DMS79 (cell line): Measurements from ENCODE around the gene NPAS3.

Source experiments
- DNase-seq: peaks from one replicate; lab custom pipeline; 2025; lab: John Stamatoyannopoulos, UW

The NPAS3 gene

GRCh38 chr14:33642691-33643244 is 704.1 kb downstream of the NPAS3 start:
- DNase-seq: no peak

GRCh38 chr14:33643426-33644181 is 704.9 kb downstream of the NPAS3 start:
- no peak for DNase-seq

GRCh38 chr14:33646692-33647260 is 708.1 kb downstream of the NPAS3 start:
- no peak for DNase-seq

GRCh38 chr14:33647385-33647786 is 708.7 kb downstream of the NPAS3 start:
- DNase-seq: no peak

GRCh38 chr14:33650430-33650829 is 711.8 kb downstream of the NPAS3 start:
- no peak for DNase-seq

- DNase-seq: no peak
Observed at GRCh38 chr14:33652566-33653307, 714.1 kb downstream of the NPAS3 start.

- no peak for DNase-seq
Observed at GRCh38 chr14:33653308-33653695, 714.6 kb downstream of the NPAS3 start.

GRCh38 chr14:33655421-33655820 is 716.7 kb downstream of the NPAS3 start:
- no peak for DNase-seq

GRCh38 chr14:33657476-33657875 is 718.8 kb downstream of the NPAS3 start:
- no peak for DNase-seq

GRCh38 chr14:33660248-33660647 is 721.6 kb downstream of the NPAS3 start:
- no peak for DNase-seq

- no peak for DNase-seq
Observed at GRCh38 chr14:33661101-33661500, 722.4 kb downstream of the NPAS3 start.

- DNase-seq: no peak
Observed at GRCh38 chr14:33668066-33668465, 729.4 kb downstream of the NPAS3 start.

- no peak for DNase-seq
Observed at GRCh38 chr14:33669111-33669510, 730.4 kb downstream of the NPAS3 start.

GRCh38 chr14:33670235-33670634 is 731.6 kb downstream of the NPAS3 start:
- no peak for DNase-seq

- no peak for DNase-seq
Observed at GRCh38 chr14:33671556-33671955, 732.9 kb downstream of the NPAS3 start.

- no peak for DNase-seq
Observed at GRCh38 chr14:33674927-33675326, 736.2 kb downstream of the NPAS3 start.

- DNase-seq: no peak
Observed at GRCh38 chr14:33675415-33676130, 736.9 kb downstream of the NPAS3 start.

- no peak for DNase-seq
Observed at GRCh38 chr14:33676135-33676566, 737.5 kb downstream of the NPAS3 start.

- no peak for DNase-seq
Observed at GRCh38 chr14:33676891-33677290, 738.2 kb downstream of the NPAS3 start.

GRCh38 chr14:33678005-33678404 is 739.3 kb downstream of the NPAS3 start:
- DNase-seq: no peak

- DNase-seq: no peak
Observed at GRCh38 chr14:33679025-33679424, 740.3 kb downstream of the NPAS3 start.
